Endometrial microvascular endothelial cells (primary cell): ENCODE data around the gene ANKS6. TPM values are rescaled to one million over a fixed set of nuclear protein-coding genes. Genes with fewer than 3 reads are reported as not detected.

ENCODE experiments used
- in situ Hi-C: cut with HindIII; loops from 2 replicates; pipeline ENCODE4 v1.10.0; 2017; ENCODE audit warnings: low sequenced_read_pairs, low pct_unique_long_range_greater_than_20kb; ENCODE audit errors: inconsistent ontology term
- total RNA-seq: library from RNA; depleted of rRNA; stranded (reverse); fragments of >200 nt; gene quantifications from one replicate; pipeline ENCODE4 v1.2.3, GENCODE V29; 2015; ENCODE audit errors: inconsistent ontology term

The ANKS6 gene
- total RNA-seq, 1 donor from 2014 or later = 18.1 TPM

DNA sequence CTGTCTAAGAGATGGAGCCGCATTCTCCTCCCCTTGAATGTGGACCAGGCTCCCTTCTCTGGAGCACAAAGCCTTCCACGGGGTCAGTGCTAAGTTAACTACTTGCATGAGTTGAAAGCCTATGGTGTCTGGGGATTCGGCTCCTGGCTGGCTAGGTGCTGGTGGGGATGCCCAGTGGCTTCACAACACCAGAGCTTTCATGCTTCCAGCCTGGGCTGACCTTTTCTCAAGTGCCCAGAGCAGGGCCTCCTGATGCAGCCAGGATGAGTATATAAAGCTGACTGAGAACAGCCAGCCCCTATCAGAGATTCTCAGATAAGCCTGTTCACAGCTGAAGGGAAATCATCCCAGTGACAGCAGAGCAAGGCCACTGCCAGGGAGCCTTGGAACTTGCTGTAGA lies 22.9 kb upstream of the ANKS6 start:
- in situ Hi-C loops = no loop called here

DNA sequence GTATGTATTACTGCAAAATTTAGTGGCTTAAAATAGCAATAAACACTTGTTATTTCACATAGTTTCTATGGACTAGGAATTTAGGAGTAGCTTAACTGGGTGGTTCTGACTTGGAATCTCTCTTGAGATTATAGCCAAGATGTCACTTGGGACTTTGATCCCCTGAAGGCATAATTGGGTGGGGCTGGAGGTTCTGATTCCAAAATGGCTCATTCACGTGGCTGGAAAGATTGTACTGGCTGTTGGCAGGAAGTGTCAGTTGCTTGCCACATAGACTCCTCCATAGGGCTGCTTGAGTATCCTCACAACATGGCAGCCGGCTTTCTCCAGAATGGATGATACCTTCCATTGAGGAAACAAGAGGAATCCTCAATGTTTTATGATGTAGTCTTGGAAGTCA lies 22.4 kb upstream of the ANKS6 start:
- in situ Hi-C loops = no loop called here

- in situ Hi-C loops = no loop called here
Observed at GRCh38 chr9:98815391-98815951, 19.1 kb upstream of the ANKS6 start.

GRCh38 chr9:98811051-98811650 lies 14.8 kb upstream of the ANKS6 start:
- in situ Hi-C loops = no loop called here

- in situ Hi-C loops = no loop called here
Observed at GRCh38 chr9:98810102-98810842, 13.9 kb upstream of the ANKS6 start.

DNA sequence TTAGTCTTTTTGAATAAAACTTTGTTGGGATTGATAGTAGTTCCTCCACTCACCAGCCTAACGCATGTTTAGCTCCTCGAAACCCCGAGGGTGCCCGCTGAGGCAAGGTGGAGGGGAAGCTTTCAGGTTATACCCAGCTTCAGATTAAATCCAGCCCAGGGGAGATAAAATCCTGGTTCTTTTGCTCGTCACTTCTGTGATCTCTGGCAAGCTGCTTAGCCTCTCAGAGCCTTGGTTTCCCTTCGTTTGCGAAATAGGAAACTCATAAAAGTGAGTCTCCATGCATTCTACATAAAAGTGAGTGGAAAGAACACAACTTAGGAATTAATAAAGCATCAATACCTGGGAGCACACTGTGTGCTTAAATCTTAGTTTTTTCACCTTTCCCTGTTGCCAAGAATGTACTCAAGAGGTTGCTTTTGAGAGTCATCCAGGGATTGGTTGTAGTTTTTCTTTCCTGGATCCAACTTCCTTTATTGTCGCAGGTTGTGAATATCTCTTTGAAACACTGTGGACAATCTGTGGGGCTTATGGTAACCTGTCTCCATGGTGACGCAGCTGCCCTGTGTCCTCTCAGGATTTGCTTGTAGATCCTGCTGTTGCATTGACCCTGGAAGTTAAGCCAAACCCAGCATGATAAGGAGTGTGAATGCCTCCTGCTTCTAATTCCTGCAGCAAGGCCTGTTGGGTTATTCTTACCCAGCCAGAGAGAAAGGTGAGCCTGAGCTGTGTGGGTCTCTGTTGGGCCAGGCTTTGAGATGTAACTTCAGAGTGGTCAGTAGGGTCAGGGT lies 13.2 kb upstream of the ANKS6 start:
- in situ Hi-C loops = no loop called here

DNA sequence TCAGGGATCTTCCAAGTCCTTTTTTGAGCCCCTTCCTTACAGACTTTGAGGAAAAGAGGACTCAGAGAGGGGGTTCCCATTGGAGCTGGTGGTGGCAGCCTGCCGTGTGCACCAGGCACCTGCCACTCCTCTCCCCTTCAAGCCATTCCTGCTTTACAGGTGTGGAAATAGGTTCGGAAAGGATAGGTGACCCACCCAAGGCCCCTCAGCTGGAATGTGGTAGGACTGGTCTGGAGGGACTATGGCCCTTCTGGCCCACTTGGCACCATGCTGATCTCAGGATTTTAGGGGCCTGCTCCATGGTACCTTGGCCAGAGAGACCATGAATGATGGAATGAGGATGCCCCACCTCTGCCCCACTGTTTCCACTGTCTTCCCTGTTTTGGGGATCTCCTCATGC lies 12.5 kb upstream of the ANKS6 start:
- in situ Hi-C loops = no loop called here

DNA sequence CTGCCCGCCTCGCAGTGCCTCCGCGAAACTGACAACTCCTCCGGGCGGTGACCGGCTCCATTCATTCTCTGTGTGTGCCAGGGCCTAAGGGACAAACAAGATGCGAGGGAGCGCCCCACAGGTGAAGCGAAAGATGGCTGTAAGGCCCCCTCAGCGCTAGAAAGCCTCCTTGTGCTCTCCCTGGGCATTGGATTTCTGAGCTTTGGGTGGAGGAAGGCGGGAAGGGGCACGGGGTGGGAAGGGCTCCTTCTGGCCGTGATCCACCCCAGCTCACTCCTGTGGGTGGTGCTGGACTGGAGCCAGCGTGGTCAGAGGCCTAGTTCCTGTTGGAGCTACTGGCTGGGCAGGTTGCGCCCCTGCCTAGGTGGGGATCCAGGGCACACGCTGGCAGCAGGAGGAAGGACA lies 12.1 kb upstream of the ANKS6 start:
- in situ Hi-C loops = no loop called here

GRCh38 chr9:98807814-98808195 lies 11.4 kb upstream of the ANKS6 start:
- in situ Hi-C loops = no loop called here

DNA sequence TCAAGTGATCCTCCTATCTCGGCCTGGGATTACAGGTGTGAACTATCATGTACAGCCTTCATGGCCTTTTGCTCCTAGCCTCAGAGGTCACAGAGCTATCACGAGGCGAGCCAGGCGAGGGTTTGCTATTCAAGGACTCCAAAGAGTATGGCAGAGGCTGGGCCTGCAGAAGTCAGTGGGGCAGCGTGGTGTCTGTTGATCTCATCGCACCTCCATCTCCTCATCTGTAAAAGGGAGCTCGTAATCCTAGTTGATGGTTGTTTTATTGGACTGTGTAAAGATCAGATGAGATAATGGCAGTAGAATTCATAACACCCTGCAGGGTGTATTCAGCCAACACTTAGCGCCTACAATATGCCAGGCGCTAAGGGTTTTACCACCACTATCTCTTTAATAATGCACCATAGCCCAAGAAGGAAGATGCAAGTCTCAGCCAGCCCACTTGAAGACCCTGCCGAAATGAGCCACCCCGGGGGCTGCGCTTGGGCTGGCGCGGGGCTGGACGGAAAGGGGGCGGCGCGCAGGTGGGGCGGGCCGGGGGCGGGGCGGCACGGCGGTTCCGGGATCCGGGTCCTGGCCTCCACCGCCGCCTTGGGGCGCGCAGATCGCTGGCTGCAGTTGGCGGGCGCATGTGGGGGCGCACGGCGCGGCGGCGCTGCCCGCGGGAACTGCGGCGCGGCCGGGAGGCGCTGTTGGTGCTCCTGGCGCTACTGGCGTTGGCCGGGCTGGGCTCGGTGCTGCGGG lies 10.9 kb upstream of the ANKS6 start, which contains the start of gene GALNT12:
Gene GALNT12 (plus strand): TSS at position 601 of the 744 bp plus-strand sequence. CDS start 29 bp downstream, at position 630.
- in situ Hi-C loops = no loop called here

GRCh38 chr9:98806394-98807035 lies 10.2 kb upstream of the ANKS6 start:
- in situ Hi-C loops = no loop called here

- in situ Hi-C loops = no loop called here
Observed at GRCh38 chr9:98805506-98806272, 9.3 kb upstream of the ANKS6 start.

DNA sequence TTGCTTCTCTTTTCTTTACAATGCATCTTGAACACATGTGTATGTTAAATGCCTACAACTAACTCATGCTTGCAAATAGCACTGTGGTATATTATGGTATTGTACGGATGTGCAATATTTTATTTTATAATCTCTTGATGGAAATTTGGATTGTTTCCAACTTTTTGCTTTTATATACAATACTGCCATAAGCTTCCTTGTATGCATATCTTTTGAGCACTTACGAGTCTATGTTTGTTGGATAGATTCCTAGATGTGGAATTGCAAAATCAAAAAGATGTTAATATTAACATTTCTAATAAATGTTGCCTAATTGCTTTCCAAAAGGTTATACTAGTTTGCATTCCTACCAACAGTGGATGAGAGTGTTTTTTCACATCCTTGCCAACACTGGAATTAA lies 7.7 kb upstream of the ANKS6 start:
- in situ Hi-C loops = no loop called here

DNA sequence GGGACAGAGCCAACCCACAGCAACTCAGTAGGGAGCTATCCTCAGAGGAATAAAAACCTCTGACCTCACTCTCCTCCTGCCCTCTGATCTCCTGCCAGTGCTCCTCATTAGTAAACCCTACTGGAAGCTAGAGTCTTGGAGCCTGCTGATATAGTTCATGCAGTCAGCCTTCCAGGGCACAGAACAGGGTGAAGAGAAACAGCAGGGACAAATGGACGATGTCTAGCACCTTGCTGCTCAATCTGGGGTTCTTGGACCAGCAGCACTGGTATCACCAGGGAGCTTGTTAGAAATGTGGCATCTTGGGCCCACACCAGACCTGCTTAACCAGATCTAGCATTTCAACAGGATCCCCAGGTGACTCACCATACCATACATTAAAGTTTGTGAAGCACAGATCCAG lies 5.6 kb upstream of the ANKS6 start:
- in situ Hi-C loops = no loop called here

DNA sequence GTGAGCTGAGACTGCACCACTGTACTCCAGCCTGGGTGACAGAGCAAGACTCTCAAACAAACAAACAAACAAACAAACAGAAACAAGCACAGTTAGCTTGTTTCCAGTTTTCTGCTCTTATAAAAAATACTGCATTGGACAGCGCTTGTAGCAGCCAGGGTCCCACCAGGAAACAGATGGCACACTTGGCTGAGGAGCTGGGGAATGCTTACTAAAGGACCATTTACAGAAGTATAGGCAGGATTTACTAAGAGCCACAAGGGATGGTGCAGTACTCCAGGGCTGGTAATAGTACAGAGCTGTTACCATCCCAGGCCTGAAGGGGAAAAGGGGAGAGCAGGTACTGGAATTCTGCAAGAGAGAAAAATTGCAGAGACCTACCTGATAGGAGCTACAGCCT lies 5.2 kb upstream of the ANKS6 start:
- in situ Hi-C loops = no loop called here

DNA sequence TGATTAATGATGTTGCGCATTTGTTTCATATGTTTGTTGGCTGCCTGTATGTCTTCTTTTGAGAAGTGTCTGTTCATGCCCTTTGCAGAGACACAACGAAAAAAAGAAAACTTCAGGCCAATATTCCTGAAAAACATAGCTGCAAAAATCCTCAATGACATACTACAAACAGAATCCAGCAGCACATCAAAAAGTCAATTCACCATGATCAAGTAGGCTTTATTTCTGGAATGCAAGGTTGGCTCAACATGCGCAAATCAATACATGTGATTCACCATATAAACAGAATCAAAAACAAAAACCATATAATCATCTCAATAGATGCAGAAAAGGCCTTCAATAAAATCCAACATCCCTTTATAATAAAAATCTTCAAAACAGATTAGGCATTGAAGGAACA lies 1.9 kb upstream of the ANKS6 start:
- in situ Hi-C loops = no loop called here

- in situ Hi-C loops = no loop called here
Observed at GRCh38 chr9:98797491-98797890, 1.1 kb upstream of the ANKS6 start.

GRCh38 chr9:98795970-98796363 lies 388 bp downstream of the ANKS6 start:
- in situ Hi-C loops = no loop called here
